Stimulated activated CD4-positive, alpha-beta T cell treated with anti-CD3 and anti-CD28 coated beads, Interleukin-4, amount 100 ng/mL, for 24 hours (primary cell): ENCODE data around the gene P4HA2.
"Not testable (repeated sequence)": the region's sequence is repeated elsewhere in the genome, so short reads cannot be mapped to it uniquely, and the experiment has no call there.

Experiments used
- DNase-seq: peaks from one replicate; pipeline ENCODE4 v3.0.0-alpha.2; 2020

P4HA2 gene

GRCh38 chr5:132195727-132196126 lies 31.9 kb downstream of the P4HA2 start:
- DNase-seq, result no peak

GRCh38 chr5:132193165-132193694 lies 34.4 kb downstream of the P4HA2 start:
- DNase-seq, result no peak

- peak; percentile 32 for DNase-seq
These were observed 37.4 kb downstream of the P4HA2 start for GRCh38 chr5:132190161-132190817.

- no peak for DNase-seq
These were observed 43.1 kb downstream of the P4HA2 start for GRCh38 chr5:132184588-132184987.

GRCh38 chr5:132183723-132184122 lies 43.9 kb downstream of the P4HA2 start:
- no peak for DNase-seq

- DNase-seq, result no peak
These were observed 45.2 kb downstream of the P4HA2 start for GRCh38 chr5:132182359-132183040.

GRCh38 chr5:132181011-132181629 lies 46.5 kb downstream of the P4HA2 start:
- no peak for DNase-seq

- DNase-seq, result no peak
These were observed 47.4 kb downstream of the P4HA2 start for GRCh38 chr5:132180134-132180745.

GRCh38 chr5:132179405-132179804 lies 48.2 kb downstream of the P4HA2 start:
- no peak for DNase-seq

GRCh38 chr5:132177691-132178149 lies 49.9 kb downstream of the P4HA2 start:
- DNase-seq, result no peak

GRCh38 chr5:132176987-132177386 lies 50.7 kb downstream of the P4HA2 start:
- DNase-seq, result no peak

- DNase-seq, result no peak
These were observed 51.1 kb downstream of the P4HA2 start for GRCh38 chr5:132176521-132176945.

GRCh38 chr5:132162945-132163344 lies 64.7 kb downstream of the P4HA2 start:
- no peak for DNase-seq

GRCh38 chr5:132161574-132162326 lies 65.9 kb downstream of the P4HA2 start:
- DNase-seq, result not testable (repeated sequence)

GRCh38 chr5:132156413-132156812 lies 71.2 kb downstream of the P4HA2 start:
- no peak for DNase-seq

- DNase-seq, result no peak
These were observed 77.1 kb downstream of the P4HA2 start for GRCh38 chr5:132150565-132150964.

GRCh38 chr5:132147663-132148062 lies 80.0 kb downstream of the P4HA2 start:
- DNase-seq, result no peak

- DNase-seq, result not testable (repeated sequence)
These were observed 82.3 kb downstream of the P4HA2 start for GRCh38 chr5:132145326-132145725.

- DNase-seq, result no peak
These were observed 84.5 kb downstream of the P4HA2 start for GRCh38 chr5:132143148-132143547.

GRCh38 chr5:132142459-132142858 lies 85.2 kb downstream of the P4HA2 start:
- no peak for DNase-seq
